ENCODE data around the gene SCAF4. TPM values are rescaled to one million over a fixed set of nuclear protein-coding genes. Genes with fewer than 3 reads are reported as not detected.

The SCAF4 gene
- total and polyA plus RNA-seq, 9 of the 15 experiments (the other 6 are each of a cell fraction or from before 2014, with no cell fraction given): 2.3 to 55.7 (median 17.2) TPM

GRCh38 chr21:31733551-31734149 is 1.7 kb upstream of the SCAF4 start (continued):
- TF ChIP-seq CBX3 (IDR thresholded peaks at IDR 0.05; ENCODE audit: borderline replicate concordance in 1 of 2, low read length in 2 of 2): no peak
- TF ChIP-seq ETV6 (IDR thresholded peaks at IDR 0.05; ENCODE audit: borderline replicate concordance in 1 of 2, low read depth in 2 of 2, low read length in 1 of 2): no peak
- no peak for TF ChIP-seq ETV6 (CRISPR knock-in tag; IDR thresholded peaks at IDR 0.05; ENCODE audit: borderline replicate concordance)
- no peak for TF ChIP-seq SIRT6 (IDR thresholded peaks at IDR 0.05; ENCODE audit: low read depth, low read length)
- peak; percentile 49; the same call in 1 of the 2 replicates for TF ChIP-seq ZEB2 (IDR thresholded peaks at IDR 0.05)
- no peak for TF ChIP-seq STAT5B (CRISPR knock-in tag; IDR thresholded peaks at IDR 0.05)
- peak; percentile 65 for TF ChIP-seq CBFA2T3 (IDR thresholded peaks at IDR 0.05)
- no peak for TF ChIP-seq PPARD (CRISPR knock-in tag; IDR thresholded peaks at IDR 0.05)
- peak; percentile 38; the same call in 1 of the 2 replicates for TF ChIP-seq JUND (IDR thresholded peaks at IDR 0.05; ENCODE audit: borderline replicate concordance, low read depth, low read length)
- peak; percentile 63; the same call in 2 of the 3 replicates for TF ChIP-seq JUND (tag; IDR thresholded peaks at IDR 0.05; ENCODE audit: borderline replicate concordance, low read depth, low read length)
- TF ChIP-seq TOE1 (IDR thresholded peaks at IDR 0.05; ENCODE audit: borderline replicate concordance): peak; percentile 29; the same call in 1 of the 2 replicates
- no peak for TF ChIP-seq TOE1 (CRISPR knock-in tag; IDR thresholded peaks at IDR 0.05; ENCODE audit: borderline replicate concordance, low read depth)
- no peak for TF ChIP-seq ZBTB26 (CRISPR knock-in tag; IDR thresholded peaks at IDR 0.05)
- TF ChIP-seq IRF2 (CRISPR knock-in tag; IDR thresholded peaks at IDR 0.05): no peak
- no peak for TF ChIP-seq ZNF398 (CRISPR knock-in tag; IDR thresholded peaks at IDR 0.05)
- TF ChIP-seq NFIC (IDR thresholded peaks at IDR 0.05): no peak; the same call in 1 of the 2 replicates
- TF ChIP-seq SMARCA4 (IDR thresholded peaks at IDR 0.05): peak; percentile 85

Measured in K562 (cell line).